Sigmoid colon (tissue), 7 donors: ENCODE measurements around the gene ECE1. TPM values are rescaled to one million over a fixed set of nuclear protein-coding genes. Genes with fewer than 3 reads are reported as not detected.
"Not testable (repeated sequence)": the region's sequence is repeated elsewhere in the genome, so short reads cannot be mapped to it uniquely, and the experiment has no call there.

ENCODE experiments used
- DNase-seq: peaks from one replicate; pipeline ENCODE4 v3.0.0-alpha.2; 2019
- H3K27ac ChIP-seq, 4 donors: fragments of 200-600 bp; sonication (generic); one replicate each; pipeline ENCODE4 v1.5.1; 2016 to 2019; ENCODE audit warnings: mild to moderate bottlenecking in 1 of 4
- H3K27me3 ChIP-seq, 3 donors: fragments of 200-600 bp; sonication (generic); one replicate each; pipeline ENCODE4 v1.5.1; 2019; ENCODE audit warnings: mild to moderate bottlenecking in 1 of 3
- H3K36me3 ChIP-seq, 4 donors: fragments of 200-600 bp; sonication (generic); one replicate each; pipeline ENCODE4 v1.5.1; 2016 to 2019
- H3K4me1 ChIP-seq, 4 donors: fragments of 200-600 bp; sonication (generic); one replicate each; pipeline ENCODE4 v1.5.1; 2017 to 2019
- H3K4me3 ChIP-seq, 4 donors: fragments of 200-600 bp; sonication (generic); one replicate each; pipeline ENCODE4 v1.5.1; 2017 to 2019; ENCODE audit warnings: mild to moderate bottlenecking in 2 of 4, moderate library complexity in 1 of 4
- H3K9me3 ChIP-seq, 4 donors: fragments of 200-600 bp in 3 of 4; sonication (generic) in 3 of 4; one replicate each; pipeline versions ENCODE4 v1.5.1 to v1.6.1; 2013 to 2019
- CTCF ChIP-seq, 4 experiments: fragments of 450-650 bp in 3 of 4; fragments of 200-600 bp in 1 of 4; IDR thresholded peaks; one replicate each; pipeline ENCODE4 v1.5.1; 2016 to 2019; ENCODE audit warnings: antibody characterized with exemption in 4 of 4, mild to moderate bottlenecking in 3 of 4, moderate library complexity in 2 of 4
- EP300 ChIP-seq, 4 donors: sonication (generic); formaldehyde crosslinking; IDR thresholded peaks; one replicate each; pipeline ENCODE4 v1.6.1; 2017; ENCODE audit warnings: antibody characterized with exemption in 4 of 4
- POLR2A ChIP-seq, 2 donors: fragments of 450-650 bp; IDR thresholded peaks; one replicate each; pipeline ENCODE4 v1.6.1; 2016; ENCODE audit warnings: antibody characterized with exemption in 2 of 2, mild to moderate bottlenecking in 2 of 2, moderate library complexity in 2 of 2
- POLR2AphosphoS5 ChIP-seq, 4 donors: sonication (generic); formaldehyde crosslinking; IDR thresholded peaks; one replicate each; pipeline ENCODE4 v1.6.1; 2017; ENCODE audit warnings: antibody characterized with exemption in 4 of 4
- WGBS, 2 donors: extraction: QIAGEN DNeasy Blood & Tissue Kit; methylation state at CpG; one replicate each; pipeline ENCODE4 v1.1.7; 2013; 5-methylcytosine and 5-hydroxymethylcytosine counted together
- intact Hi-C: fragments of 100-400 bp; cut with DNase I; formaldehyde crosslinking; loops from one replicate; pipeline ENCODE4 v1.15.1; 2023
- polyA plus RNA-seq, 3 donors: library from polyadenylated mRNA; stranded (reverse); fragments of 200-250 nt; gene quantifications; one replicate each; pipeline ENCODE4 v1.2.3, GENCODE V29; 2013
- total RNA-seq, 4 donors: library from RNA; depleted of rRNA; stranded (reverse); fragments of >200 nt; gene quantifications; one replicate each; pipeline ENCODE4 v1.1.0, GENCODE V29; 2016
- donor health status: healthy with polysubstance abuse.
- donor health status: Bipolar disorder and iron deficiency.
- donor health status: healthy.

ECE1 gene
- total and polyA plus RNA-seq, 7 donors = 10.2 to 112 (median 73.8) TPM

GRCh38 chr1:21287905-21288514, 2.3 kb downstream of the ECE1 start:
- Histone ChIP-seq H3K27me3 (no peaks in the 10 kb centered on the region), H3K9me3 (no peaks in the 10 kb centered on the region), H3K4me3 (no peak overlapping the region), H3K36me3 (no peaks in the 10 kb centered on the region), H3K4me1 (peaks cover 0 to 41% (median 36%) of the 10 kb centered on the region in 4 donors), H3K27ac (peak overlapping the region in 1 of 4 donors; percentile 40)
- TF ChIP-seq POLR2AphosphoS5 (IDR thresholded peaks at IDR 0.05) (no peak), EP300 (IDR thresholded peaks at IDR 0.05) (no peak), CTCF (IDR thresholded peaks at IDR 0.05) (no peak), POLR2A (IDR thresholded peaks at IDR 0.05) (no peak)
- no peak for DNase-seq
- WGBS, 2 donors = 22 to 70% methylated on average over 8 of the region's 8 CpGs
- intact Hi-C loops = no loop called here

GRCh38 chr1:21285386-21285785, 4.9 kb downstream of the ECE1 start:
- 58 to 87% methylated on average over 6 of the region's 6 CpGs for WGBS, 2 donors
- H3K9me3 ChIP-seq, DNase-seq, H3K4me3 ChIP-seq, intact Hi-C loops, H3K36me3 ChIP-seq, H3K27ac ChIP-seq, H3K27me3 ChIP-seq: not testable (repeated sequence)
- H3K4me1 ChIP-seq = peaks cover 0 to 36% (median 30%) of the 10 kb centered on the region in 4 donors

- Histone ChIP-seq H3K36me3 (no peaks in the 10 kb centered on the region), H3K4me1 (peaks cover 0 to 36% (median 31%) of the 10 kb centered on the region in 4 donors), H3K27ac (peak overlapping the region in 1 of 4 donors; percentile 21), H3K4me3 (no peak overlapping the region), H3K27me3 (no peaks in the 10 kb centered on the region), H3K9me3 (no peaks in the 10 kb centered on the region)
- intact Hi-C loops = no loop called here
- DNase-seq = no peak
- WGBS, 2 donors = 46 to 65% methylated on average over 2 of the region's 2 CpGs
- TF ChIP-seq CTCF (IDR thresholded peaks at IDR 0.05) = no peak
- TF ChIP-seq POLR2A (IDR thresholded peaks at IDR 0.05) = no peak
- TF ChIP-seq EP300 (IDR thresholded peaks at IDR 0.05) = no peak
- no peak for TF ChIP-seq POLR2AphosphoS5 (IDR thresholded peaks at IDR 0.05)
Measured at GRCh38 chr1:21285055-21285372, 5.2 kb downstream of the ECE1 start.

GRCh38 chr1:21284206-21285054, 5.8 kb downstream of the ECE1 start:
- 83 to 91% methylated on average over 17 of the region's 17 CpGs for WGBS, 2 donors
- Histone ChIP-seq H3K4me1 (peaks cover 0 to 36% (median 32%) of the 10 kb centered on the region in 4 donors), H3K9me3 (no peaks in the 10 kb centered on the region), H3K27ac (peak overlapping the region in 1 of 4 donors; percentile 21), H3K4me3 (no peak overlapping the region), H3K27me3 (no peaks in the 10 kb centered on the region), H3K36me3 (peaks cover 0 to 4% (median 0%) of the 10 kb centered on the region in 4 donors)
- TF ChIP-seq POLR2A (IDR thresholded peaks at IDR 0.05) = no peak
- no peak for TF ChIP-seq CTCF (IDR thresholded peaks at IDR 0.05)
- TF ChIP-seq POLR2AphosphoS5 (IDR thresholded peaks at IDR 0.05) = no peak
- no peak for TF ChIP-seq EP300 (IDR thresholded peaks at IDR 0.05)
- no peak for DNase-seq
- intact Hi-C loops = no loop called here

GRCh38 chr1:21283524-21283923, 6.7 kb downstream of the ECE1 start:
- Histone ChIP-seq H3K27me3 (no peaks in the 10 kb centered on the region), H3K9me3 (no peaks in the 10 kb centered on the region), H3K4me3 (no peak overlapping the region), H3K27ac (no peak overlapping the region), H3K4me1 (peaks cover 0 to 37% (median 33%) of the 10 kb centered on the region in 4 donors), H3K36me3 (peaks cover 0 to 10% (median 0%) of the 10 kb centered on the region in 4 donors)
- intact Hi-C loops = no loop called here
- DNase-seq = no peak
- TF ChIP-seq POLR2A (IDR thresholded peaks at IDR 0.05) = no peak
- no peak for TF ChIP-seq EP300 (IDR thresholded peaks at IDR 0.05)
- no peak for TF ChIP-seq CTCF (IDR thresholded peaks at IDR 0.05)
- 88 to 95% methylated on average over 7 of the region's 7 CpGs for WGBS, 2 donors

GRCh38 chr1:21282020-21282419, 8.2 kb downstream of the ECE1 start:
- H3K4me1 ChIP-seq = peaks cover 0 to 52% (median 48%) of the 10 kb centered on the region in 4 donors
- H3K9me3 ChIP-seq, H3K27me3 ChIP-seq, H3K27ac ChIP-seq, DNase-seq, intact Hi-C loops, H3K4me3 ChIP-seq: not testable (repeated sequence)
- H3K36me3 ChIP-seq = peaks cover 0 to 10% (median 0%) of the 10 kb centered on the region in 4 donors
- 96 to 97% methylated on average over 4 of the region's 4 CpGs for WGBS, 2 donors
